PFSK-1 (cell line): ENCODE measurements around the gene COX18.

ENCODE experiments used
- FOXP2 ChIP-seq: optimal IDR thresholded peaks from 2 replicates; pipeline ENCODE3; 2011; ENCODE audit warnings: borderline replicate concordance, control low read depth, inconsistent platforms; ENCODE audit not compliant: insufficient read depth; ENCODE audit errors: extremely low read length, extremely low read depth
- POLR2AphosphoS5 ChIP-seq: IDR thresholded peaks from 2 replicates; pipeline ENCODE4 v1.6.1; 2012; ENCODE audit warnings: low read depth, mild to moderate bottlenecking, control low read depth, low read length, moderate library complexity
- SIN3A ChIP-seq: IDR thresholded peaks from 2 replicates; pipeline ENCODE4 v1.6.1; 2012; ENCODE audit warnings: mild to moderate bottlenecking, low read length, moderate library complexity, borderline replicate concordance; ENCODE audit not compliant: insufficient read depth
- TAF1 ChIP-seq: IDR thresholded peaks from 2 replicates; pipeline ENCODE4 v1.6.1; 2012; ENCODE audit warnings: low read length, control low read depth, borderline replicate concordance; ENCODE audit not compliant: insufficient read depth
- TF ChIP-seq, protein P1 (sequence below), 2 experiments: IDR thresholded peaks; 2 replicates each; pipeline versions ENCODE4 v1.6.1 to v1.8.0; 2011 to 2012; ENCODE audit warnings: low read depth in 2 of 2, low read length in 2 of 2, control low read depth in 1 of 2, inconsistent platforms in 1 of 2, mild to moderate bottlenecking in 1 of 2, moderate library complexity in 1 of 2; ENCODE audit not compliant: insufficient read depth in 1 of 2

COX18 gene

GRCh38 chr4:73068491-73069337, 802 bp downstream of the COX18 start:
- TF ChIP-seq SIN3A = no peak
- TF ChIP-seq FOXP2 = no peak
- peak; percentile 26; the same call in 1 of the 2 replicates for TF ChIP-seq TAF1

GRCh38 chr4:73067971-73068394, 1.5 kb downstream of the COX18 start:
- TF ChIP-seq FOXP2 (no peak), SIN3A (no peak), TAF1 (no peak), POLR2AphosphoS5 (no peak)
- TF ChIP-seq, protein P1, sequence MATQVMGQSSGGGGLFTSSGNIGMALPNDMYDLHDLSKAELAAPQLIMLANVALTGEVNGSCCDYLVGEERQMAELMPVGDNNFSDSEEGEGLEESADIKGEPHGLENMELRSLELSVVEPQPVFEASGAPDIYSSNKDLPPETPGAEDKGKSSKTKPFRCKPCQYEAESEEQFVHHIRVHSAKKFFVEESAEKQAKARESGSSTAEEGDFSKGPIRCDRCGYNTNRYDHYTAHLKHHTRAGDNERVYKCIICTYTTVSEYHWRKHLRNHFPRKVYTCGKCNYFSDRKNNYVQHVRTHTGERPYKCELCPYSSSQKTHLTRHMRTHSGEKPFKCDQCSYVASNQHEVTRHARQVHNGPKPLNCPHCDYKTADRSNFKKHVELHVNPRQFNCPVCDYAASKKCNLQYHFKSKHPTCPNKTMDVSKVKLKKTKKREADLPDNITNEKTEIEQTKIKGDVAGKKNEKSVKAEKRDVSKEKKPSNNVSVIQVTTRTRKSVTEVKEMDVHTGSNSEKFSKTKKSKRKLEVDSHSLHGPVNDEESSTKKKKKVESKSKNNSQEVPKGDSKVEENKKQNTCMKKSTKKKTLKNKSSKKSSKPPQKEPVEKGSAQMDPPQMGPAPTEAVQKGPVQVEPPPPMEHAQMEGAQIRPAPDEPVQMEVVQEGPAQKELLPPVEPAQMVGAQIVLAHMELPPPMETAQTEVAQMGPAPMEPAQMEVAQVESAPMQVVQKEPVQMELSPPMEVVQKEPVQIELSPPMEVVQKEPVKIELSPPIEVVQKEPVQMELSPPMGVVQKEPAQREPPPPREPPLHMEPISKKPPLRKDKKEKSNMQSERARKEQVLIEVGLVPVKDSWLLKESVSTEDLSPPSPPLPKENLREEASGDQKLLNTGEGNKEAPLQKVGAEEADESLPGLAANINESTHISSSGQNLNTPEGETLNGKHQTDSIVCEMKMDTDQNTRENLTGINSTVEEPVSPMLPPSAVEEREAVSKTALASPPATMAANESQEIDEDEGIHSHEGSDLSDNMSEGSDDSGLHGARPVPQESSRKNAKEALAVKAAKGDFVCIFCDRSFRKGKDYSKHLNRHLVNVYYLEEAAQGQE (IDR thresholded peaks at IDR 0.05; ENCODE audit: insufficient read depth in 1 of 2, low read depth in 2 of 2, low read length in 2 of 2) = no peak

DNA sequence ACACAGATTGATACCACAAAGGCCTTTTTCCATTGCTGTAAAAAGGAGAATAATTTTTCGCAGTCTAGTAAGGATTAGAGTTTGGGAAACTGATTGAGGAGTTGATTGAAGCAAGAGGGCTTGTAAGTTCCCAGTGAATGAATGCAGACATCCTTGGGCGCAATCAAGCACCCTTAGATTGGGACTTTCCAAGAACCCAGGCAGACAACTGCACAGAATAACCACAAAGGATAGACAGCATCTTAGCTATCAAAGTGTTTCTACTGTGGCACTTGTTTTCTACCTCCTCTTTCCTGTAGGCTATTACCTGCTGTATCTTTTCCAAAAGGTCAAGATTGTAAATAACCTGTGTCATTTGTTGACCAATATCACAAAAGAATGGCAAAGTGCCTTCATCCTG, 2.6 kb downstream of the COX18 start:
- TF ChIP-seq POLR2AphosphoS5 = no peak
- TF ChIP-seq SIN3A = no peak
- TF ChIP-seq, protein P1 (IDR thresholded peaks at IDR 0.05; ENCODE audit: insufficient read depth in 1 of 2, low read depth in 2 of 2, low read length in 2 of 2) = no peak
- no peak for TF ChIP-seq FOXP2
- TF ChIP-seq TAF1 = no peak

DNA sequence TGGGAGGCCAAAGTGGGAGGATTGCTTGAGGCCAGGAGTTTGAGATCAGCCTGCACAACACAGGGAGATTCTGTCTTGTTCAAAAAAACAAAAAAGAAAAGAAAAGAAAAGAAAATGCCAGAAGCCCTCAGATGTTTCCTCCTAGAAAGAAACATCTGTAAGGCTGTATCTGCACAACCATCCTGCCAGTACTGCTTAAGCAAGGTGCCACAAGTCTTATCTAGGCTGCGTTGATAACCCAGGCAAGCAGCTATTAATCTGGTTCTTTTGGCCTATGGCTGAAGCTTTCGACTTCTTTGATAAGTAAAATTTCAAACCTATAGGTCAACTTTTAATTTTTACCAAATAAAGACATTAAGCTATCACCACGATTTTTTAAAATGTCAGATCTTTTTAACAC, 3.1 kb downstream of the COX18 start:
- TF ChIP-seq SIN3A = no peak
- no peak for TF ChIP-seq TAF1
- no peak for TF ChIP-seq FOXP2
- TF ChIP-seq, protein P1 (IDR thresholded peaks at IDR 0.05; ENCODE audit: insufficient read depth in 1 of 2, low read depth in 2 of 2, low read length in 2 of 2) = no peak
- no peak for TF ChIP-seq POLR2AphosphoS5

GRCh38 chr4:73064536-73064935, 5.0 kb downstream of the COX18 start:
- TF ChIP-seq FOXP2 = no peak
- TF ChIP-seq, protein P1 (IDR thresholded peaks at IDR 0.05; ENCODE audit: insufficient read depth in 1 of 2, low read depth in 2 of 2, low read length in 2 of 2) = no peak
- TF ChIP-seq POLR2AphosphoS5 = no peak
- TF ChIP-seq SIN3A = no peak
